T47D (cell line): ENCODE measurements around the gene IL15RA.
A peak's percentile ranks its signal among the peaks of the same experiment; 100 is the strongest.

Experiments used
- DNase-seq, 2 experiments: peaks; one replicate each; pipeline versions ENCODE4 v3.0.0 to v3.0.0-alpha.2; 2011 to 2012; ENCODE audit warnings: low read depth in 1 of 2, low spot score in 1 of 2
- JUND ChIP-seq: IDR thresholded peaks from 2 replicates; pipeline ENCODE4 v1.6.1; 2012; ENCODE audit warnings: low read depth
- in situ Hi-C: cut with HindIII; loops from 2 replicates; pipeline ENCODE4 v1.10.0; 2016; ENCODE audit warnings: low sequenced_read_pairs, low pct_unique_long_range_greater_than_20kb

The IL15RA gene

GRCh38 chr10:5999440-6000165 lies 22.3 kb upstream of the IL15RA start:
- DNase-seq, result peak; percentile 27 to 30
- TF ChIP-seq JUND, result no peak
- in situ Hi-C loops, result no loop called here

GRCh38 chr10:5996696-5997095 lies 19.4 kb upstream of the IL15RA start:
- in situ Hi-C loops, result no loop called here
- TF ChIP-seq JUND, result no peak
- no peak for DNase-seq

GRCh38 chr10:5992398-5992797 lies 15.1 kb upstream of the IL15RA start:
- in situ Hi-C loops, result no loop called here
- DNase-seq, result no peak

GRCh38 chr10:5991708-5992107 lies 14.4 kb upstream of the IL15RA start:
- no peak for TF ChIP-seq JUND
- in situ Hi-C loops, result no loop called here
- DNase-seq, result no peak

More at GRCh38 chr10:5992398-5992797, 15.1 kb upstream of the IL15RA start:
- TF ChIP-seq JUND, result no peak

GRCh38 chr10:5989756-5990155 lies 12.4 kb upstream of the IL15RA start:
- TF ChIP-seq JUND, result no peak
- DNase-seq, result no peak
- in situ Hi-C loops, result no loop called here

- TF ChIP-seq JUND, result no peak
- in situ Hi-C loops, result no loop called here
- DNase-seq, result no peak
Measured at GRCh38 chr10:5988336-5988920, 11.1 kb upstream of the IL15RA start.

GRCh38 chr10:5987747-5988146 lies 10.4 kb upstream of the IL15RA start:
- no peak for TF ChIP-seq JUND

GRCh38 chr10:5985029-5985428 lies 7.7 kb upstream of the IL15RA start:
- no peak for DNase-seq
- in situ Hi-C loops, result no loop called here

More at GRCh38 chr10:5987747-5988146, 10.4 kb upstream of the IL15RA start:
- DNase-seq, result no peak
- in situ Hi-C loops, result no loop called here

GRCh38 chr10:5983774-5984173 lies 6.4 kb upstream of the IL15RA start:
- no peak for TF ChIP-seq JUND
- no peak for DNase-seq
- in situ Hi-C loops, result no loop called here

More at GRCh38 chr10:5985029-5985428, 7.7 kb upstream of the IL15RA start:
- TF ChIP-seq JUND, result no peak

- no peak for TF ChIP-seq JUND
- no peak for DNase-seq
- in situ Hi-C loops, result no loop called here
Measured at GRCh38 chr10:5981529-5981928, 4.2 kb upstream of the IL15RA start.

GRCh38 chr10:5978230-5978489 lies 817 bp upstream of the IL15RA start:
- no peak for DNase-seq
- in situ Hi-C loops, result no loop called here
- TF ChIP-seq JUND, result no peak

- TF ChIP-seq JUND, result no peak
- in situ Hi-C loops, result no loop called here
- DNase-seq, result peak; percentile 50 to 73
Measured at GRCh38 chr10:5976512-5977470, 552 bp downstream of the IL15RA start.
